Stomach (tissue), 4 donors: ENCODE results near the gene XAB2.

Experiments
- CTCF ChIP-seq, 7 experiments: fragments of 450-650 bp in 4 of 7; fragments of 200-600 bp in 3 of 7; sonication (generic) in 3 of 7; IDR thresholded peaks; one replicate each; pipeline ENCODE4 v1.5.1; 2016 to 2019; ENCODE audit warnings: antibody characterized with exemption in 7 of 7, control low read depth in 2 of 7, mild to moderate bottlenecking in 1 of 7
- EP300 ChIP-seq: sonication (generic); formaldehyde crosslinking; IDR thresholded peaks from one replicate; pipeline ENCODE4 v1.6.1; 2017; ENCODE audit warnings: antibody characterized with exemption
- POLR2A ChIP-seq, 4 donors: fragments of 450-650 bp; IDR thresholded peaks; one replicate each; pipeline ENCODE4 v1.6.1; 2016; ENCODE audit warnings: antibody characterized with exemption in 4 of 4, control low read depth in 2 of 4, mild to moderate bottlenecking in 1 of 4, moderate library complexity in 1 of 4
- POLR2AphosphoS5 ChIP-seq, 3 donors: sonication (generic); formaldehyde crosslinking; IDR thresholded peaks; one replicate each; pipeline ENCODE4 v1.6.1; 2016; ENCODE audit warnings: antibody characterized with exemption in 3 of 3

- TF ChIP-seq POLR2A (IDR thresholded peaks at IDR 0.05) (no peak), POLR2AphosphoS5 (IDR thresholded peaks at IDR 0.05) (no peak), CTCF (IDR thresholded peaks at IDR 0.05) (no peak), EP300 (no peak)
Measured at GRCh38 chr19:7625763-7626372, 3.5 kb downstream of the XAB2 start.
